ENCODE data around the gene HECW1. TPM values are rescaled to one million over a fixed set of nuclear protein-coding genes. Genes with fewer than 3 reads are reported as not detected.

Gene HECW1
- total RNA-seq, 3 donors from 2014 or later (not counting 1 experiment from before 2014, with no cell fraction given): not detected

- WGBS (ENCODE audit: insufficient coverage): 88% methylated on average over 5 of the region's 5 CpGs
- Mint-ChIP-seq H3K27me3 (ENCODE audit: low read depth in 2 of 2) (peaks cover 15 to 37% of the 10 kb centered on the region in 2 donors), H3K27ac (no peak overlapping the region), H3K4me3 (no peak overlapping the region), H3K9me3 (no peaks in the 10 kb centered on the region), H3K36me3 (no peaks in the 10 kb centered on the region), H3K4me1 (no peaks in the 10 kb centered on the region)
- no peak for ATAC-seq
- DNase-seq: no peak
- Histone ChIP-seq H3K27me3 (ENCODE audit: control insufficient read depth, insufficient read depth, low read length) (no peaks in the 10 kb centered on the region), H3K27ac (ENCODE audit: low read length) (no peak overlapping the region), H3K4me3 (ENCODE audit: low read length) (no peak overlapping the region), H3K36me3 (ENCODE audit: control insufficient read depth, insufficient read depth, low read length) (no peaks in the 10 kb centered on the region), H3K9me3 (ENCODE audit: control insufficient read depth, insufficient read depth, low read length) (no peaks in the 10 kb centered on the region), H3K4me1 (ENCODE audit: control insufficient read depth, insufficient read depth, low read length) (no peaks in the 10 kb centered on the region)
- intact Hi-C loops (cut with micrococcal nuclease): no loop called here
- TF ChIP-seq CTCF (IDR thresholded peaks at IDR 0.05): no peak
Observed at GRCh38 chr7:43283706-43284105, 171.3 kb downstream of the HECW1 start.

GRCh38 chr7:43289826-43290225 lies 177.4 kb downstream of the HECW1 start:
- no peak for DNase-seq
- Histone ChIP-seq H3K27ac (ENCODE audit: low read length) (no peak overlapping the region), H3K9me3 (ENCODE audit: control insufficient read depth, insufficient read depth, low read length) (peaks cover 4% of the 10 kb centered on the region), H3K4me1 (ENCODE audit: control insufficient read depth, insufficient read depth, low read length) (no peaks in the 10 kb centered on the region), H3K4me3 (ENCODE audit: low read length) (no peak overlapping the region), H3K36me3 (ENCODE audit: control insufficient read depth, insufficient read depth, low read length) (no peaks in the 10 kb centered on the region), H3K27me3 (ENCODE audit: control insufficient read depth, insufficient read depth, low read length) (no peaks in the 10 kb centered on the region)
- peaks cover 12 to 21% of the 10 kb centered on the region in 2 donors for H3K27me3 Mint-ChIP-seq (ENCODE audit: low read depth in 2 of 2)
- TF ChIP-seq CTCF (IDR thresholded peaks at IDR 0.05): no peak
- no peak overlapping the region for H3K27ac Mint-ChIP-seq
- no peaks in the 10 kb centered on the region for H3K4me1 Mint-ChIP-seq
- no peak for ATAC-seq
- H3K9me3 Mint-ChIP-seq: no peaks in the 10 kb centered on the region
- WGBS (ENCODE audit: insufficient coverage): 100% methylated on average over 2 of the region's 2 CpGs
- H3K4me3 Mint-ChIP-seq: no peak overlapping the region
- no peaks in the 10 kb centered on the region for H3K36me3 Mint-ChIP-seq
- intact Hi-C loops (cut with micrococcal nuclease): no loop called here

DNA sequence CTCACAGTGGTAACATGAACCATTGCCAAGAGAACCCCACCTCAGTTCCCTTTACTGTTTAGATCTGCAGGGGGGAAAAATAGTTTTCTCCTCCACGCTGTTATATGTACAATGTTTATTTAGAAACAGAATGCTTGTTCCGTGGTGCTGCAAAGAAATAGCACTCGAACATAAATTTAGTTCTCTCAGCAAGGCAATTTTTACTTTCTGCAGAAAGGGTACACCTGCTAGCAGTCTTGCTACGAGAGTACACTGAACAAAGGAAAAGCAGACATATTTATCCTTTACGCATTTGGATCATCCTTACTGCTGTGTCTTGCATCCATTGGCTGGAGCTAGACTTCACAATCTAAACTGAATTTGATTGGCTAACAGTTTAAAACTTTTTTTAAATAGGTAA lies 178.5 kb downstream of the HECW1 start:
- no peak overlapping the region for H3K27ac ChIP-seq (ENCODE audit: low read length)
- no peaks in the 10 kb centered on the region for H3K27me3 ChIP-seq (ENCODE audit: control insufficient read depth, insufficient read depth, low read length)
- Mint-ChIP-seq H3K27ac (no peak overlapping the region), H3K9me3 (no peaks in the 10 kb centered on the region), H3K4me3 (no peak overlapping the region), H3K36me3 (no peaks in the 10 kb centered on the region), H3K4me1 (no peaks in the 10 kb centered on the region), H3K27me3 (ENCODE audit: low read depth in 2 of 2) (peaks cover 15 to 29% of the 10 kb centered on the region in 2 donors)
- DNase-seq (no peak), ATAC-seq (no peak)
- 95% methylated on average over 4 of the region's 5 CpGs for WGBS (ENCODE audit: insufficient coverage)
- peaks cover 4% of the 10 kb centered on the region for H3K9me3 ChIP-seq (ENCODE audit: control insufficient read depth, insufficient read depth, low read length)
- intact Hi-C loops (cut with micrococcal nuclease): no loop called here
- no peak for TF ChIP-seq CTCF (IDR thresholded peaks at IDR 0.05)
- no peaks in the 10 kb centered on the region for H3K36me3 ChIP-seq (ENCODE audit: control insufficient read depth, insufficient read depth, low read length)
- H3K4me3 ChIP-seq (ENCODE audit: low read length): no peak overlapping the region
- no peaks in the 10 kb centered on the region for H3K4me1 ChIP-seq (ENCODE audit: control insufficient read depth, insufficient read depth, low read length)

DNA sequence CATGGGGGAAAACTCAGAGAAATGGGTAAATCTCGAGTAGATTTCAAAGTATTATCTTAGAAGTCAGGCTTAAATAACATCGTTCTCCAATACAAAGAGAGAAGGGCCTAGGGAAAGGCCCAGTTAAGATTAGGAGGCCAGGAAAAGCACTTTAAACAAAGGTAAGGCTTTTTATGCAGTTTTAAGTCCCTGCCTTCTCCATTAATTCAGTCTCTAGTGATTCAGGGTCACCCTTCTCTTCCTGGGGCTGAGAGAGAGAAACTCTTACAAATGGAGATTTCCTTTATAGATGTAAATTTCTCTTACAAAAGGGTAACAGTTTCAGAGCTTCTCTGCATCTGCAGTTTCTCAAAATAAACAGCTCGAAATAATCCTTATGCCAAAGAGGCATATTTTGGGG lies 179.3 kb downstream of the HECW1 start:
- Mint-ChIP-seq H3K9me3 (no peaks in the 10 kb centered on the region), H3K36me3 (no peaks in the 10 kb centered on the region), H3K4me1 (no peaks in the 10 kb centered on the region), H3K27me3 (ENCODE audit: low read depth in 2 of 2) (peaks cover 15 to 24% of the 10 kb centered on the region in 2 donors), H3K4me3 (no peak overlapping the region), H3K27ac (no peak overlapping the region)
- no peaks in the 10 kb centered on the region for H3K4me1 ChIP-seq (ENCODE audit: control insufficient read depth, insufficient read depth, low read length)
- DNase-seq (no peak), ATAC-seq (no peak)
- H3K9me3 ChIP-seq (ENCODE audit: control insufficient read depth, insufficient read depth, low read length): peaks cover 4% of the 10 kb centered on the region
- WGBS (ENCODE audit: insufficient coverage): 100% methylated on average over 3 of the region's 3 CpGs
- no peaks in the 10 kb centered on the region for H3K27me3 ChIP-seq (ENCODE audit: control insufficient read depth, insufficient read depth, low read length)
- TF ChIP-seq CTCF (IDR thresholded peaks at IDR 0.05): no peak
- H3K36me3 ChIP-seq (ENCODE audit: control insufficient read depth, insufficient read depth, low read length): no peaks in the 10 kb centered on the region
- no peak overlapping the region for H3K27ac ChIP-seq (ENCODE audit: low read length)
- intact Hi-C loops (cut with micrococcal nuclease): no loop called here
- H3K4me3 ChIP-seq (ENCODE audit: low read length): no peak overlapping the region

Measured in natural killer cell (primary cell).